GM19035 (cell line): ENCODE measurements around the gene ZBTB3.
"Not testable (repeated sequence)": the region's sequence is repeated elsewhere in the genome, so short reads cannot be mapped to it uniquely, and the experiment has no call there.

ENCODE experiments used
- ATAC-seq: cut with Tn5 transposase; IDR thresholded peaks from one replicate; pipeline ENCODE4 v1.9.1; 2021; ENCODE audit not compliant: unreplicated experiment

ZBTB3 gene

DNA sequence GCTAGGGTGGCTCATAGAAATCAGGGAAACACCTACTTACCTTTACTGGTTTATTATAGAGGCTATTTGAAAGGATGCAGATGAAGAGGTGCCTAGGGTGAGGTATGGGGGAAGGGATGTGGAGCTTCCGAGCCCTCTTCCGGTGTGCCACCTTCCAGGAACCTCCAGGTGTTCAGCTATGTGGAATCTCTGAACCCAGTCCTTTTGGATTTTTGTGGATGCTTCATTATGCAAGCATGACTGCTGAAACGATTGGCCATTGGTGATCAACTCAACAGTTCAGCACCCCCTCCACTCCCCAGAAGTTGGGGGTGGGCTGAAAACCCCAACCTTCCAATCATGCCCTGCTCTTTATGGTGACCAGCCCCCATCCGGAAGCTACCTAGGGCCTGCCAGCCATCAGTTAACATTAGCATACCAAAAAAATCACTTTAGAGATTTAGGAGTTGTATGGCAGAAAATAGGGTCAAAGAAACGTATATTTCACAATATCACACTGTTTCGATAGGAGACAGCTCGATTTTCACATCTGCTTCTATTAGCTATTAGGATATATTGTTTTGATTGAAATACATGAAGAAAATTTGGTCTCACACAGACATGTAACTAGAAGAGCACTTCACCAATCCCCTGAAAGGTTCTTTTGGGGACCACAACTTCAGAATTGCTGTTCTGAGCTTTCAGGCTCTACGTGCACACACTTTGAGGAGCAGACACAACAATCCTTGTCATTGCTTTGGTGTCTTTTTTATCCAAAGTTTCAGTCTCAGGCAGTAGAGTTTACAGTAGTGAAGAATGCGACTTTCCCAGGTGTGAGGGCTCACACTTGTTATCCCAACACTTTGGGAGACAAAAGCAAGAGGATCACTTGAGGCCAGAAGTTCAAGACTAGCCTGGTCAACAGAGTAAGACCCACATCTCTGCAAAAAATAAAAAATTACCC, 4.2 kb upstream of the ZBTB3 start:
- ATAC-seq = no peak

DNA sequence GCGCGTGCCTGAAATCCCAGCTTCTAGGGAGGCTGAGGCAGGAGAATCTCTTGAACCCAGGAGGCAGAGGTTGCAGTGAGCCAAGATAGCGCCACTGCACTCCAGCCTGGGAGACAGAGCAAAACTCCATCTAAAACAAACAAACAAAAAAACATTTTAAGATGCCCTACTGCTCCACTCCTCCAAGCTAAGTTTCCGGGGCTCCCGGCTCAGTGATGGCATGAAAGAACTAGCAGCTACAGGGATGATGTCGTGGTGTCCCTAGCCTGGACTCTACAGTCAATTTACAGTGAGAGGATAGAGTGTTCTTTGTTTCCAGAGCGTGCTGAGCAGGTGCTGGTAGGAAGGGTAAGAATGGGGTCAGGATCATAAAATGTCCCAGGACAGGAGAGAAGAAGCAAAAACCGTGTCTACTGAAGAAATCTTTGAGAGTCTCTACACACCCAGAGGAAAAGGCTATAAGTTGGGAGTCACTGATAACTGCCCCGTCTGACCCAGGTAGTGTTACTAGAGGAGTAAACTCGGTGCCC, 1.2 kb upstream of the ZBTB3 start:
- no peak for ATAC-seq

DNA sequence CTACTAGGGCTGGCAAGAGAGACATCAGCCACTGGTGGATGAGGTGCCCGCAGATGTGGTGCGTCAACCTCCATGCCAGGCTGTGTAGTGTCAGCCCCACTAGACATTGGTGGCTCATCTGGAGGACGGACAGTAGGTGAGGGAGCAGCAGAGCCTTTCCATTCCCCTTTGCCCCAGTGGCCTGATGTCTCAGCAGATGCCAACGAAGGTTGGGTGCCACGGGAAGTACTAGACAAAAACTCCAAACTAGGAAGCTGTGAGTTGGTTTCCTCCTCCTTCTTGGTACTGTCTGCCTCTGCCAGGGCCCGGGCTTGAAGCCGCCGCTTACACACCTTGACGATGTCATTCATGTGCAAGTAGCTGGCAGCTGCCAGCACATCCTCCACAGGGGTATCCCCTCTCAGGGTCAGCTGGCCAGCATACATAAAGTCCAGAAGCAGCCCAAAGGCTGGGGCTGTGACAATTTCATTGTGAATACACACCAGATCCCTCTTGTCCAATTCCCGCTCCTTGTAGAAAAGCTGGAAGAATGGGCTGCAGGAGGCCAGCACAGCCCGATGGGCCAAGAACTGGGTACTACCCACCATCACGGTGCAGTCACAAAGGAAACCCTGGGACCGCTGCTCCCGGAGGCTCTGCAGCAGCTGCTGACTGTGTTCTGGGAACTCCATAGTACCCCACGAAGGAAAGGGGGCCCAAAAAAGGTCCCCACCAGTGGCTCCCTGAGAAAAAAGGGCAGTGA, 795 bp downstream of the ZBTB3 start:
- no peak for ATAC-seq

DNA sequence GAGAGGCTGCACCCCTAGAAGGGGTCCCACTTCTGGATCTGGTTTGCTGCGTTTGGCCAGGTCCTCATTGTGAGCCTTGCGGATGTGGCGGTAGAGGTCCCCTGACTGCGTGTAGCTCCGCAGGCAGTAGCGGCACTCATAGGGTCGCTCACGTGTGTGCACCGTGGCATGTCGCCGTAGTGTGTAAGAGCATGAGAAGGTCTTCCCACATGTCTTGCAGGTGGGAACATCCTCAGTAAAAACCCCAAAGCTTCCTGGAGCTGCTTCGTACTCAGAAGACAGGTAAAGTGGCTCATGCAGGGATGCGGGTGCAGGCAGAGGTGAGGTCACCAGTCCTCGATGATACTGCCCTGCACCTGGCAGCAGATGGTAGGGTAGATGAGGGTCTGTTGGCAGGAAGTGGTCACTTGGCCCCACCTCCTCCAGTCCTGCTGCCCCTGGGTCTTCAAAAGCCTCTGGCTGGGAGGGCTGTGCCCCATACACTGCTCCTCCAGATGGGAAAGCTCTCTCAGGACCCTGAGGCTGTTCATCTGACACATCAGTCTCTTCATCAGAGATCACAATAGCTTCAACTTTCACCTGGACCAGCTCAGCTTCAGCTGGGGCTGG, 1.7 kb downstream of the ZBTB3 start:
- ATAC-seq = no peak

- ATAC-seq = not testable (repeated sequence)
These were observed 4.0 kb downstream of the ZBTB3 start for GRCh38 chr11:62749931-62750330.

GRCh38 chr11:62747475-62748160, 6.3 kb downstream of the ZBTB3 start:
- ATAC-seq = no peak

DNA sequence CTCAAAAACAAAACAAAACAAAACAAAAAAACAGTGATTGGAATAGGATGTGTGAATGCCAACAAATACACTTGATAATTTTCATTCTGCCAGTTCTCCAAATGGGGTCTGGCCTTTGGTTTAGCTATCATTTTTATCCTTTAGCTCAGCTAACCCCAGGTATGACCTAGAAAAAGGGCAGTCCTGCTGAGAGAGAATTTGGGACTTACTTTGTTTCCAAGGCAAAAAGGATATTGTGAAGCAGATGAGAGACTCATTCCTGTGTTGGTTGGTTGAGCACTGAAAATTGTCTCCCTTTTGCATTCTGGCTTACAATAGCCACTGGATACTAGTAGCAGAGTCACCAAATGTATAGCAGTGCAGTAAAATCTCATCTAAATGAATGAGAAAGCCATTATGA, 16.8 kb downstream of the ZBTB3 start:
- ATAC-seq = no peak

DNA sequence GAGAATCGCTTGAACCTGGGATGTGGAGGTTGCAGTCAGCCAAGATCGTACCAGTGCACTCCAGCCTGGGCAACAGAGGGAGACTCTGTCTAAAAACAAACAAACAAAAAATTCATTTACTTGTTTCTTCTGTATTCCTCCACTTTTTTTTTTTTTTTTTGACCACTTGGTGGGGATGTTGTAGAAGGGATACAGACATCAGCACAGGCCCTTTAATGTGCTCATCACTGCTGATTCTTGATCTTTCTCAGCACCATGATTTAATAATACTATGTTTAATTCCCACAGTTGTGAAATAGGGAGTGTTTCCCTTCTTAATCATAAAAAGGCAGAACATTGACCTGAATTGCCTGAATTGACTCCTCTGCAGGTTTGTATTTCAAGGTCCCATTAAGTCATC, 21.1 kb downstream of the ZBTB3 start:
- ATAC-seq = no peak

- ATAC-seq = not testable (repeated sequence)
These were observed 23.9 kb downstream of the ZBTB3 start for GRCh38 chr11:62730076-62730475.

GRCh38 chr11:62728171-62728988, 25.6 kb downstream of the ZBTB3 start, which contains the start of gene TTC9C:
Gene TTC9C, plus strand, starts transcription at chr11:62728486. Its CDS starts 363 bp downstream, at chr11:62728849.
- ATAC-seq = peak; percentile 17

DNA sequence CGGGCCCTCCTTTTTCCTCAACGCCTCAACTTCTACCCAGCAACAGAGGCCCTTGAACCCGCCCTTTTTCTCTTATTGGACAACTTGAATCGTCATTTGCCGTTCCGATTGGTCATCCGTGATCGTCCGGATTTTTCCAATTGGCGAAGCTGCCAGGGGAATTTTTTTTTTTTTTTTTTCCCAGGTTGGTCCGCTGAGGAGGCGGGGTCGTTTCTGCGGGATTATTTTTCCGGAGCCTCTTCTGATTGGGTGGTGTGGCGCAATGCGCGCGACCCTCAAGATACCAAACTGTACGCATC, 26.1 kb downstream of the ZBTB3 start:
- ATAC-seq = peak; percentile 55

- ATAC-seq = peak; percentile 71
These were observed 26.6 kb downstream of the ZBTB3 start, which contains the start of gene HNRNPUL2 for GRCh38 chr11:62727165-62727871. Gene HNRNPUL2, minus strand, starts transcription at chr11:62727457. Its CDS starts 301 bp downstream, at chr11:62727156.

DNA sequence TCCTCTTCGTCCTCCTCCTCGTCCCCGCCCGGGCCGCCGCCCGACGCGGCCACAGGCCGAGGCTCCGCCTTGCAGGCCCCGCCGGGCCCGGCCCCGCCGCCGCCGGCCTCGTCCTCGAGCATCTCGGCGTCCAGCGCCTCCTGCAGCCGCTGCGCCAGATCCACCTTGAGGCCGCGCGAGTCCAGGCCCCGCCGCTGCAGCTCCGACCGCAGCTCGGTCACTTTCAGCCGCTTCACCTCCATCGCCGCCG, 27.1 kb downstream of the ZBTB3 start:
- ATAC-seq = no peak

GRCh38 chr11:62726156-62726914, 27.6 kb downstream of the ZBTB3 start:
- ATAC-seq = no peak

DNA sequence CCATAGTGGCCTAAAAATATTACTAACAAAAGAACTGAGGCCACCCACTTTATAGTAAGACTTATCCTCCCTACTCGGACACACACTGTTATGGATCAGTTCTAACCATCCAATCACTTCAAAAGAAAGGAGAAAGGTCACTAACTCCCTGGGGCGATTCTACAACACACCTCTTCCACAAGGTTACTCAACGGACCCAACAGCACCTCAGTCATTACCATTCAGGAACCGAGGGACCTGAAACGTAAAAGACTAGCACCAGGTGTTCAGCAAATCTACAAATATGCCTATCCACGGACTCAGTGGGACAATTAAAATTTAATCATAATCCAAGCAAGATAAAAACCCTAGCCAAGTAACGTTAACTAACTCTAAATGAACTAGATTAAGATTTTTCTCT, 28.3 kb downstream of the ZBTB3 start:
- ATAC-seq = no peak

GRCh38 chr11:62724171-62724570, 29.8 kb downstream of the ZBTB3 start:
- ATAC-seq = no peak

DNA sequence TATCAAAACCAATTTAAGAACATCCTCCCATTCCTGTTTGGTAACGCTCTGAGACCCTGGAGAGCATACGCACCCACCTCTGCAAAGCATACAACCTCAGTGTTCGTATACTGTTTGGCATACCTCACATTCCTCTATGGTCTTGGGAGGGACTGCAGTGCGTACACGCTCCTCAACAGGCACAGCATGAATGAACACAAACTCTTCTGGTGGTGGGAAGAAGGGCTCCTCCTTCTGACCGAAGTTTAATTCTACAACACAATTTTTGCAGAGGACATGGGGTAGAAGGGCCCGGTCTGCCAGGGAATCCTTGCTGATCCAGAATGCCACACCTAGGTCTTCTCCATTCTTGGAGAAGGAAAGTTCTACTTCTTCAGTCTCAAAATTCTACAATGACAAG, 32.0 kb downstream of the ZBTB3 start:
- ATAC-seq = no peak

GRCh38 chr11:62719302-62719978, 34.5 kb downstream of the ZBTB3 start:
- no peak for ATAC-seq
